GM23338 (cell line): ENCODE results near the gene DNASE1.

Experiments used
- POLR2AphosphoS5 ChIP-seq: IDR thresholded peaks from 2 replicates; pipeline ENCODE4 v1.6.1; 2016; ENCODE audit warnings: antibody characterized with exemption, low read depth
- TF ChIP-seq, protein P1 (sequence below), 2 experiments: fragments of 200-600 bp in 1 of 2; sonication (generic) in 1 of 2; conservative IDR thresholded peaks; 2 replicates each; pipeline versions ENCODE4 v1.5.1 to v1.6.1; 2016 to 2017; ENCODE audit warnings: antibody characterized with exemption in 2 of 2, low read depth in 2 of 2, mild to moderate bottlenecking in 2 of 2, moderate library complexity in 1 of 2

DNA sequence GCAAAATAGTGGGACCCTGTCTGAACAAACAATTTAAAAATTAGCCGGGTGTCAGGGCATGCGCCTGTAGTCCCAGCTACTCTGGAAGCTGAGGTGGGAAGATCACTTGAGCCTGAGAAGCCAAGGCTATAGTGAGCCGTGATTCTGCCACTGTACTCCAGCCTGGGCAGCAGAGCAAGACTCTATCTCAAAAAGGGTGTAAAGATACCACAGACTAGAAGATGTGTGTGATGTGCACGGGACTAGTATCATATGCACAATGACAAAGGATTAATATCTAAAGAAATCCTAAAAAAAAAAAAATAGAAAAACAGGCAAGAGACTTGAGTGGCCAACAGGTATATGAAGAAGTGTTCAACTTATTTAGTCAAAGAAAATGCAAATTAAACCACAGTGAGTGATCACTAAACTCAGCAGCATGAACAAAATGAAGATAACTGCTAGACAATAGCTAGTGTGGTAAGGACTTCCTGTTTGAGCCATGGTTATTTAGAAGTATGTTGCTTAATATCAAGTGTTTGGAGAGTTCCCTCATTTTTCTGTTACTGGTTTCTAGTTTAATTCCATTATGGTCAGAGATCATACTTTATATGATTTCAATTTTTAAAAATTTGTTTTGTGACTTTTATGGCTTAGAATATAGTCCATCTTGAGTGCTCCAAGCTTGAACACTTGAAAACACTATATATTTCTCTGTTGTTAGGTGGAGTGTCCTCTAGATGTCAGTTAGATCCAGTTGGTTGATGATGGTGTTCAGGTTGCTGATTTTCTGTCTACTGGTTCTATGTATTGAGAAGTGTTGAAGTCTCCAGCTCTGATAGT is 28.4 kb upstream of the DNASE1 start:
- TF ChIP-seq, protein P1, sequence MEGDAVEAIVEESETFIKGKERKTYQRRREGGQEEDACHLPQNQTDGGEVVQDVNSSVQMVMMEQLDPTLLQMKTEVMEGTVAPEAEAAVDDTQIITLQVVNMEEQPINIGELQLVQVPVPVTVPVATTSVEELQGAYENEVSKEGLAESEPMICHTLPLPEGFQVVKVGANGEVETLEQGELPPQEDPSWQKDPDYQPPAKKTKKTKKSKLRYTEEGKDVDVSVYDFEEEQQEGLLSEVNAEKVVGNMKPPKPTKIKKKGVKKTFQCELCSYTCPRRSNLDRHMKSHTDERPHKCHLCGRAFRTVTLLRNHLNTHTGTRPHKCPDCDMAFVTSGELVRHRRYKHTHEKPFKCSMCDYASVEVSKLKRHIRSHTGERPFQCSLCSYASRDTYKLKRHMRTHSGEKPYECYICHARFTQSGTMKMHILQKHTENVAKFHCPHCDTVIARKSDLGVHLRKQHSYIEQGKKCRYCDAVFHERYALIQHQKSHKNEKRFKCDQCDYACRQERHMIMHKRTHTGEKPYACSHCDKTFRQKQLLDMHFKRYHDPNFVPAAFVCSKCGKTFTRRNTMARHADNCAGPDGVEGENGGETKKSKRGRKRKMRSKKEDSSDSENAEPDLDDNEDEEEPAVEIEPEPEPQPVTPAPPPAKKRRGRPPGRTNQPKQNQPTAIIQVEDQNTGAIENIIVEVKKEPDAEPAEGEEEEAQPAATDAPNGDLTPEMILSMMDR (conservative IDR thresholded peaks at IDR 0.05; ENCODE audit: low read depth in 2 of 2) = no peak
- TF ChIP-seq POLR2AphosphoS5 = no peak
